GM12874 (cell line): ENCODE measurements around the gene TMEM60.

ENCODE experiments used
- TF ChIP-seq, protein P1 (sequence below): IDR thresholded peaks from 2 replicates; pipeline ENCODE4 v1.5.1; 2011; ENCODE audit warnings: low read depth, mild to moderate bottlenecking, control low read depth, low read length, moderate library complexity; ENCODE audit not compliant: insufficient read depth

Gene TMEM60

DNA sequence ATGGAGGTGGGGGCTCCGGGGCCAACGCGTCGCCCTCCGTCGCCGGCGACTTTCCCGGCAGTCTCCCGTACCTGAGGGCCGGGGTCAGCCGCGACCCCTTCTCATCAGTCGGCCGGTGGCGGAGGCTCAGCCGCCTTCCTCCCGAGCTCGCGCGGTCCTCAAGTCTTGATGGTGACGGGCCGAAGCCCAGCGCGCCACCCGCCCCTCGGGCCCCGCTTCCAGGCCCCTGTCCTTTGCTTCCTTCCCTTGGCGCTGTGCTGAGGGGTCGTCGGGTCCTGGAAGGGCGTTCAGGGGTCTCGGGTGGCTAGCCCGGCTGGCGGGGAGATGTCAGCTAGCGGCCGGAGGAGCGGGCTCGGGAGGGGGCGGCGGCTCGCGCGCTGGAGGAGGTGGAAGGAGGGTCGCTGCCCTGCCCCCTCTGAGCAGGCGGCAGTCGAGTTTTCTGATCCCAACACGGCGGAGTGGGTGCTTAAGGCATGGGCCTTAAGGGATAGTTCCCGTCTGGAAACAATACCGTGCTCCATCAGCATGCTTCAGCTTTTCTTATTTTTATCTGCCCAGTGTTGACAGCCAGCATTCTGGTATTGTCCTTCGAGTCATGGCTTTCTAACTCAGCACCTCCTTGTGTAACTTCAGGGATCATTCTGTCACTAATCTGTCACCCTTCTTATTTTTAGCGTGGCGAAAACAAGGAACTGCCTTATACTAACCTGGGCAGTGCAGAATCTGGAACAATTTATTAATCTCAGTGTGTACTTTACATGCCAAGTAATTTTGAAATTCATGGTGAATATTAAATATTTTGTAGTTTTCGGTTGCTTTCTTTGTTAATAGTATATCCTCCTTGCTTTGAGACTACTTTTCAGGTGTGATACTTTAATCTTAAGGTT lies 1.1 kb upstream of the TMEM60 start:
- TF ChIP-seq, protein P1, sequence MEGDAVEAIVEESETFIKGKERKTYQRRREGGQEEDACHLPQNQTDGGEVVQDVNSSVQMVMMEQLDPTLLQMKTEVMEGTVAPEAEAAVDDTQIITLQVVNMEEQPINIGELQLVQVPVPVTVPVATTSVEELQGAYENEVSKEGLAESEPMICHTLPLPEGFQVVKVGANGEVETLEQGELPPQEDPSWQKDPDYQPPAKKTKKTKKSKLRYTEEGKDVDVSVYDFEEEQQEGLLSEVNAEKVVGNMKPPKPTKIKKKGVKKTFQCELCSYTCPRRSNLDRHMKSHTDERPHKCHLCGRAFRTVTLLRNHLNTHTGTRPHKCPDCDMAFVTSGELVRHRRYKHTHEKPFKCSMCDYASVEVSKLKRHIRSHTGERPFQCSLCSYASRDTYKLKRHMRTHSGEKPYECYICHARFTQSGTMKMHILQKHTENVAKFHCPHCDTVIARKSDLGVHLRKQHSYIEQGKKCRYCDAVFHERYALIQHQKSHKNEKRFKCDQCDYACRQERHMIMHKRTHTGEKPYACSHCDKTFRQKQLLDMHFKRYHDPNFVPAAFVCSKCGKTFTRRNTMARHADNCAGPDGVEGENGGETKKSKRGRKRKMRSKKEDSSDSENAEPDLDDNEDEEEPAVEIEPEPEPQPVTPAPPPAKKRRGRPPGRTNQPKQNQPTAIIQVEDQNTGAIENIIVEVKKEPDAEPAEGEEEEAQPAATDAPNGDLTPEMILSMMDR, result no peak

GRCh38 chr7:77797734-77798393 lies 370 bp downstream of the TMEM60 start:
- TF ChIP-seq, protein P1, result no peak

- TF ChIP-seq, protein P1, result no peak
Measured at GRCh38 chr7:77796960-77797359, 1.3 kb downstream of the TMEM60 start.

DNA sequence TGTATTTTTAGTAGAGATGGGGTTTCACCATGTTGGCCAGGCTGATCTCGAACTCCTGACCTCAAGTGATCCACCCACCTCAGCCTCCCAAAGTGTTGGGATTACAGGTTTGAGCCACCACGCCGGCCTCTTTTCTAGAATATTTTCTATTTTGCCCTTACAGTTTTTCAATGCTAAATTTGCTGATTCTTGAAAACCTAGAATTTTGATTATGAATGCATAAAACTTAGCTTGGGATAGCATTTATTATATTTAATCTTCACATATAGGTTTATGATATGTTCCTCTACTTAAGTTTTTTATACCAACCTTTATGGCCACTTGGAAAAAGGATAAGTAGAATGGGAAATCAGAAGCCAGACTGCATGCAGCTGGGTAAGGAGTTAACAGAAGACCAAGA lies 2.1 kb downstream of the TMEM60 start:
- TF ChIP-seq, protein P1, result no peak

- TF ChIP-seq, protein P1, result no peak
Measured at GRCh38 chr7:77794000-77794399, 4.2 kb downstream of the TMEM60 start.

DNA sequence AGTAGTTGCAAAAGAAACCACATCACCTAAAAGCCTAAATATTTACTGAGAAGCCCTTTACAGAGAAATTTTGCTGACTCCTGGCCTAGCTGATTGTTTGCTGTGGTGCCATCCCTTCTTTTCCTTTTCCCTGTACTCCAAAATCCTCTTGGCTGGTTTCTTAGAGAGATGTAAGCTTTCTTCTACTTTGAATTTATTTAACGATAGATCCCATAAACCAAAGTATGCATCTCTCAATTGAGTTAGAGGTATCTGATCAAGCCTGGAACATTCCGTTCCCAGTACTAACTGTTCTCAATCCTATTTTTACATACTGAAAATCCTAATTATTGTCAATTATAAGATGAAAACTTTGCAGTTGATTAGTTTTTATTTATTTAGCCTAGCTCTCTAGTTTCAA lies 6.3 kb downstream of the TMEM60 start:
- TF ChIP-seq, protein P1, result no peak

DNA sequence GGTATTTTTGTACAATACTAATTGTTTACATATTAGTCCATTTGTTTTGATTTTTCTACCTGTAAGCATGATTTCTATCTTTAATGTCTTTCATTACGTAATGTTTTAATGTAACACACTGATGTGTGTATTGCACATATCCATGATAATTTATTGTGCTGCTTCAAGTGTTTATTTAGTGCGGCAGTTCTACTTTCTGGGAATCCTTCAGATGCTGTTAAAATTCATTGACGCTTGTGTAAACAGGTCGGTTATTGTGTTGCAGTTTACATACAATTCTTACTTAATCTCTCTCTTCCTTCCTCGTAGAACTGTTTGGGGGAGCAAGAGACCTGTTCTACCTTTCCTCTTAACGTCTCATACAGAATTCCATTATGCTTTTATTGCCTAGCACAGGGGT lies 6.9 kb downstream of the TMEM60 start:
- TF ChIP-seq, protein P1, result no peak
